ENCODE data around the gene TRIM44. TPM values are rescaled to one million over a fixed set of nuclear protein-coding genes. Genes with fewer than 3 reads are reported as not detected.

Gene TRIM44
- total and polyA plus RNA-seq, 10 of the 15 experiments (the other 5 are each of a cell fraction or from before 2014, with no cell fraction given), result 6.7 to 93.0 (median 27.6) TPM

- no peak for TF ChIP-seq IRF3 (IDR thresholded peaks at IDR 0.05)
- TF ChIP-seq IRF4 (IDR thresholded peaks at IDR 0.05; ENCODE audit: low read depth, low read length), result no peak
- TF ChIP-seq ZBTB33 (IDR thresholded peaks at IDR 0.05), result no peak
- no peak for TF ChIP-seq ZBTB40 (IDR thresholded peaks at IDR 0.05; ENCODE audit: borderline replicate concordance)
Measured at GRCh38 chr11:35803115-35803514, 140.5 kb downstream of the TRIM44 start (continued).
